Stimulated activated CD4-positive, alpha-beta T cell treated with anti-CD3 and anti-CD28 coated beads, Interleukin-1b, Interleukin-23, amount 100 ng/mL, for 1 hour (primary cell): ENCODE measurements around the gene AMPH.
"Not testable (repeated sequence)": the region's sequence is repeated elsewhere in the genome, so short reads cannot be mapped to it uniquely, and the experiment has no call there.

Source experiments
- DNase-seq, 2 donors: peaks; one replicate each; pipeline ENCODE4 v3.0.0-alpha.2; 2020; ENCODE audit warnings: low read depth in 2 of 2

The AMPH gene

GRCh38 chr7:38628630-38629385 is 2.4 kb downstream of the AMPH start:
- DNase-seq: no peak

GRCh38 chr7:38625866-38626265 is 5.3 kb downstream of the AMPH start:
- DNase-seq: no peak

GRCh38 chr7:38615665-38616064 is 15.5 kb downstream of the AMPH start:
- no peak for DNase-seq

GRCh38 chr7:38607466-38607865 is 23.7 kb downstream of the AMPH start:
- DNase-seq: no peak

- no peak for DNase-seq
Measured at GRCh38 chr7:38600741-38601140, 30.4 kb downstream of the AMPH start.

- DNase-seq: no peak
Measured at GRCh38 chr7:38594949-38595348, 36.2 kb downstream of the AMPH start.

- no peak for DNase-seq
Measured at GRCh38 chr7:38592737-38593288, 38.4 kb downstream of the AMPH start.

- no peak for DNase-seq
Measured at GRCh38 chr7:38585572-38586354, 45.4 kb downstream of the AMPH start.

- DNase-seq: no peak
Measured at GRCh38 chr7:38584443-38585210, 46.5 kb downstream of the AMPH start.

GRCh38 chr7:38580485-38580884 is 50.7 kb downstream of the AMPH start:
- DNase-seq: no peak

- no peak for DNase-seq
Measured at GRCh38 chr7:38574086-38574485, 57.1 kb downstream of the AMPH start.

GRCh38 chr7:38571620-38572019 is 59.6 kb downstream of the AMPH start:
- DNase-seq: not testable (repeated sequence)

GRCh38 chr7:38568497-38568896 is 62.7 kb downstream of the AMPH start:
- DNase-seq: no peak

- no peak for DNase-seq
Measured at GRCh38 chr7:38565289-38565688, 65.9 kb downstream of the AMPH start.

GRCh38 chr7:38563741-38564140 is 67.4 kb downstream of the AMPH start:
- no peak for DNase-seq

- no peak for DNase-seq
Measured at GRCh38 chr7:38561166-38561565, 70.0 kb downstream of the AMPH start.

- DNase-seq: no peak
Measured at GRCh38 chr7:38558761-38559345, 72.3 kb downstream of the AMPH start.

- DNase-seq: no peak
Measured at GRCh38 chr7:38554586-38554985, 76.6 kb downstream of the AMPH start.

- no peak for DNase-seq
Measured at GRCh38 chr7:38550836-38551235, 80.3 kb downstream of the AMPH start.

- DNase-seq: no peak
Measured at GRCh38 chr7:38548605-38549004, 82.6 kb downstream of the AMPH start.

- DNase-seq: no peak
Measured at GRCh38 chr7:38546763-38547162, 84.4 kb downstream of the AMPH start.

- DNase-seq: no peak
Measured at GRCh38 chr7:38545977-38546376, 85.2 kb downstream of the AMPH start.
